Measurements from ENCODE around the gene GATB. TPM values are rescaled to one million over a fixed set of nuclear protein-coding genes. Genes with fewer than 3 reads are reported as not detected.

Gene GATB
- total and polyA plus RNA-seq, 10 of the 15 experiments (the other 5 are each of a cell fraction or from before 2014, with no cell fraction given): 20.5 to 37.3 (median 30.5) TPM

DNA sequence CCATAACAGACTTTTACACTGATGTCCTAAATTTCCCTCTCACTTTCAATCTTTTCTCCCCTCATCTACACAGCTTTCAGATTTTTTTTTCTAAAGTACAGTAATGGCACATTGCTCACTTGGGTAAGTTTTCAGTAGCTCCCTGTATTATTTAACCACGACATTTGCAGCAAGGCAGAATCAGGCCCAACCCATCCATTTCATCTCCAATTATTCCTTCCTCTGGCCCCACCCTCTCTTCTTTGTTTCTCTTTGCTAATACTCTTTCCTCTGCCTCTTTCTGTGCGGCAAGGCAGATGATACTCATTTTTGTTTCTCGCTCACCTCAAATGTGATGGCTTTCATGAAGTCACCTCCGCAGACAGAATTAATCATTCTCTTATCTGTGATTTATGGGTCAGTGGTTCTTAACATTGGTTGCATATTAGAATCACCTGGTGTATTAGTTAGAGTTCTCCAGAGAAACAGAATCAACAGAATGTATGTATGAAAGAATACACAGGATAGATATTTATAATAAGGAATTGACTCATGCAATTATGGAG is 43.4 kb upstream of the GATB start (continued):
- TF ChIP-seq, protein P1, sequence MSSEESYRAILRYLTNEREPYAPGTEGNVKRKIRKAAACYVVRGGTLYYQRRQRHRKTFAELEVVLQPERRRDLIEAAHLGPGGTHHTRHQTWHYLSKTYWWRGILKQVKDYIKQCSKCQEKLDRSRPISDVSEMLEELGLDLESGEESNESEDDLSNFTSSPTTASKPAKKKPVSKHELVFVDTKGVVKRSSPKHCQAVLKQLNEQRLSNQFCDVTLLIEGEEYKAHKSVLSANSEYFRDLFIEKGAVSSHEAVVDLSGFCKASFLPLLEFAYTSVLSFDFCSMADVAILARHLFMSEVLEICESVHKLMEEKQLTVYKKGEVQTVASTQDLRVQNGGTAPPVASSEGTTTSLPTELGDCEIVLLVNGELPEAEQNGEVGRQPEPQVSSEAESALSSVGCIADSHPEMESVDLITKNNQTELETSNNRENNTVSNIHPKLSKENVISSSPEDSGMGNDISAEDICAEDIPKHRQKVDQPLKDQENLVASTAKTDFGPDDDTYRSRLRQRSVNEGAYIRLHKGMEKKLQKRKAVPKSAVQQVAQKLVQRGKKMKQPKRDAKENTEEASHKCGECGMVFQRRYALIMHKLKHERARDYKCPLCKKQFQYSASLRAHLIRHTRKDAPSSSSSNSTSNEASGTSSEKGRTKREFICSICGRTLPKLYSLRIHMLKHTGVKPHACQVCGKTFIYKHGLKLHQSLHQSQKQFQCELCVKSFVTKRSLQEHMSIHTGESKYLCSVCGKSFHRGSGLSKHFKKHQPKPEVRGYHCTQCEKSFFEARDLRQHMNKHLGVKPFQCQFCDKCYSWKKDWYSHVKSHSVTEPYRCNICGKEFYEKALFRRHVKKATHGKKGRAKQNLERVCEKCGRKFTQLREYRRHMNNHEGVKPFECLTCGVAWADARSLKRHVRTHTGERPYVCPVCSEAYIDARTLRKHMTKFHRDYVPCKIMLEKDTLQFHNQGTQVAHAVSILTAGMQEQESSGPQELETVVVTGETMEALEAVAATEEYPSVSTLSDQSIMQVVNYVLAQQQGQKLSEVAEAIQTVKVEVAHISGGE (CRISPR knock-in tag; IDR thresholded peaks at IDR 0.05): no peak
- TF ChIP-seq YY1 (IDR thresholded peaks at IDR 0.05; ENCODE audit: low read depth, low read length): no peak
- no peak for TF ChIP-seq TCF12 (IDR thresholded peaks at IDR 0.05; ENCODE audit: low read depth, low read length)

DNA sequence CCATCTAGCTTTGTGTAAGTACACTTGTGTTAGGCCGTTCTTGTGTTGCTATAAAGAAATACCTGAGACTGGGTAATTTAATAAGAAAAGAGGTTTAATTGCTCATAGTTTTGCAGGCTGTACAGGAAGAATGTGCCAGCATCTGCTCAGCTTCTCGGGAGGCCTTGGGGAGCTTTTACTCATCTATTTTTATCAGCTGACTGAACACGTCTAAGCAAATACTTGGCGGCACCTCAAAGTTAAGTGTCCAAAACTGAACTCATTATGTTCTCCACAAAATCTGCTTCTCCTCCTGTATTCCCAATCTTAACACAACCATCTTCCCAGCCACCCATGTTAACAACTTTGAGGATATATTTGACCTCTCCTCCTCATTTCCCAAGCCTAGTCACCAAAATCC is 42.4 kb upstream of the GATB start:
- H3K4me3 ChIP-seq: no peak overlapping the region
- WGBS (ENCODE audit: insufficient coverage, insufficient replicate concordance, low lambda C conversion rate, missing lambda C conversion rate): 33% methylated on average over 4 of the region's 4 CpGs
- RAD21 ChIA-PET (ENCODE audit: unreplicated experiment): interaction anchor here (1.0 to 2.2 kb wide), 6 partner anchors 10 to 594 kb away, joined by 3 to 5 read pairs (median 4); no protein-coding TSS in a partner anchor
- POLR2A ChIA-PET: no interaction called here
- H3K4me1 ChIP-seq (ENCODE audit: control insufficient read depth, insufficient read depth, low read length): peaks cover 7% of the 10 kb centered on the region; the same call in 1 of the 2 replicates
- intact Hi-C loops (cut with micrococcal nuclease; ENCODE audit: unreplicated experiment): loop anchor here (5.0 kb wide), 2 partner anchors 104 to 379 kb away; no protein-coding TSS in a partner anchor
- H3K79me2 ChIP-seq (ENCODE audit: control insufficient read depth, insufficient read depth, low read length): no peaks in the 10 kb centered on the region
- DNase-seq (ENCODE audit: low read depth, low spot score) (no peak), ATAC-seq (no peak), FAIRE-seq (peak; percentile 18)
- CTCF ChIA-PET: interaction anchor here (1.0 to 3.0 kb wide), 16 partner anchors 8 to 582 kb away, joined by 3 to 26 read pairs (median 9); no protein-coding TSS in a partner anchor
- H3K36me3 ChIP-seq (ENCODE audit: control insufficient read depth in 2 of 2, insufficient read depth in 2 of 2, low read length in 1 of 2): no peaks in the 10 kb centered on the region
- no peak overlapping the region for H2AFZ ChIP-seq (ENCODE audit: control insufficient read depth, low read depth, low read length)
- H3K27ac ChIP-seq (ENCODE audit: control insufficient read depth, insufficient read depth): no peak overlapping the region
- in situ Hi-C loops (cut with MboI): no loop called here
- H3K4me2 ChIP-seq (ENCODE audit: control insufficient read depth, insufficient read depth): no peak overlapping the region
- H3K9ac ChIP-seq (ENCODE audit: control insufficient read depth, insufficient read depth, low read length): no peak overlapping the region
- no peaks in the 10 kb centered on the region for H3K27me3 ChIP-seq (replicated peaks in 1 of 2; ENCODE audit: control insufficient read depth in 2 of 2, insufficient read depth in 2 of 2, low read length in 1 of 2)
- BruUV-seq (replicated peaks): no TSS peak
- no peaks in the 10 kb centered on the region for H3K9me3 ChIP-seq (replicated peaks; ENCODE audit: control insufficient read depth, insufficient read depth, low read length)
- H4K20me1 ChIP-seq (ENCODE audit: control insufficient read depth, insufficient read depth): no peaks in the 10 kb centered on the region
- SMC1A ChIA-PET (ENCODE audit: uncharacterized antibody, unreplicated experiment): interaction anchor here (0.9 to 2.7 kb wide), 8 partner anchors 8 to 164 kb away, joined by 3 to 9 read pairs (median 3); no protein-coding TSS in a partner anchor
- TF ChIP-seq PAX8 (IDR thresholded peaks at IDR 0.05): no peak
- no peak for TF ChIP-seq CBX5 (IDR thresholded peaks at IDR 0.05; ENCODE audit: low read depth)
- TF ChIP-seq JUND (IDR thresholded peaks at IDR 0.05; ENCODE audit: low read depth, low read length): no peak
- TF ChIP-seq HDGF (IDR thresholded peaks at IDR 0.05): no peak
- no peak for TF ChIP-seq SIX5 (IDR thresholded peaks at IDR 0.05; ENCODE audit: low read depth, low read length, severe bottlenecking)
- no peak for TF ChIP-seq SMAD1 (IDR thresholded peaks at IDR 0.05; ENCODE audit: low read depth, partially characterized antibody)
- TF ChIP-seq LARP7 (IDR thresholded peaks at IDR 0.05): no peak
- no peak for TF ChIP-seq POLR2AphosphoS2 (IDR thresholded peaks at IDR 0.05; ENCODE audit: low read depth, low read length)
- no peak for TF ChIP-seq SUZ12 (IDR thresholded peaks at IDR 0.05; ENCODE audit: unreplicated experiment)
- TF ChIP-seq MTA3 (IDR thresholded peaks at IDR 0.05; ENCODE audit: borderline replicate concordance, low read length): no peak
- TF ChIP-seq NR2C1 (IDR thresholded peaks at IDR 0.05): no peak
- TF ChIP-seq, protein P2, sequence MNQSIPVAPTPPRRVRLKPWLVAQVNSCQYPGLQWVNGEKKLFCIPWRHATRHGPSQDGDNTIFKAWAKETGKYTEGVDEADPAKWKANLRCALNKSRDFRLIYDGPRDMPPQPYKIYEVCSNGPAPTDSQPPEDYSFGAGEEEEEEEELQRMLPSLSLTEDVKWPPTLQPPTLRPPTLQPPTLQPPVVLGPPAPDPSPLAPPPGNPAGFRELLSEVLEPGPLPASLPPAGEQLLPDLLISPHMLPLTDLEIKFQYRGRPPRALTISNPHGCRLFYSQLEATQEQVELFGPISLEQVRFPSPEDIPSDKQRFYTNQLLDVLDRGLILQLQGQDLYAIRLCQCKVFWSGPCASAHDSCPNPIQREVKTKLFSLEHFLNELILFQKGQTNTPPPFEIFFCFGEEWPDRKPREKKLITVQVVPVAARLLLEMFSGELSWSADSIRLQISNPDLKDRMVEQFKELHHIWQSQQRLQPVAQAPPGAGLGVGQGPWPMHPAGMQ (IDR thresholded peaks at IDR 0.05; ENCODE audit: borderline replicate concordance): no peak
- no peak for TF ChIP-seq ZNF274 (IDR thresholded peaks at IDR 0.05; ENCODE audit: insufficient read depth, insufficient read length)
- TF ChIP-seq, protein P3, sequence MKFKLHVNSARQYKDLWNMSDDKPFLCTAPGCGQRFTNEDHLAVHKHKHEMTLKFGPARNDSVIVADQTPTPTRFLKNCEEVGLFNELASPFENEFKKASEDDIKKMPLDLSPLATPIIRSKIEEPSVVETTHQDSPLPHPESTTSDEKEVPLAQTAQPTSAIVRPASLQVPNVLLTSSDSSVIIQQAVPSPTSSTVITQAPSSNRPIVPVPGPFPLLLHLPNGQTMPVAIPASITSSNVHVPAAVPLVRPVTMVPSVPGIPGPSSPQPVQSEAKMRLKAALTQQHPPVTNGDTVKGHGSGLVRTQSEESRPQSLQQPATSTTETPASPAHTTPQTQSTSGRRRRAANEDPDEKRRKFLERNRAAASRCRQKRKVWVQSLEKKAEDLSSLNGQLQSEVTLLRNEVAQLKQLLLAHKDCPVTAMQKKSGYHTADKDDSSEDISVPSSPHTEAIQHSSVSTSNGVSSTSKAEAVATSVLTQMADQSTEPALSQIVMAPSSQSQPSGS (IDR thresholded peaks at IDR 0.05; ENCODE audit: low read length): no peak
- TF ChIP-seq, protein P4, sequence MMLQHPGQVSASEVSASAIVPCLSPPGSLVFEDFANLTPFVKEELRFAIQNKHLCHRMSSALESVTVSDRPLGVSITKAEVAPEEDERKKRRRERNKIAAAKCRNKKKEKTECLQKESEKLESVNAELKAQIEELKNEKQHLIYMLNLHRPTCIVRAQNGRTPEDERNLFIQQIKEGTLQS (IDR thresholded peaks at IDR 0.05; ENCODE audit: borderline replicate concordance, extremely low read depth, low read depth, low read length): no peak

Data from GM12878 (cell line).